Kidney (tissue), 14 donors: ENCODE results near the gene LCLAT1. TPM values are rescaled to one million over a fixed set of nuclear protein-coding genes. Genes with fewer than 3 reads are reported as not detected.

Experiments used
- DNase-seq, 5 donors: peaks; one replicate each; pipeline ENCODE4 v3.0.0-alpha.2; 2013 to 2020
- FAIRE-seq: peaks from 2 replicates; lab custom pipeline; 2012; peaks lifted over from hg19 to GRCh38; lab: Jason Lieb, UNC
- H3K27ac ChIP-seq, 2 donors: one replicate each; pipeline ENCODE4 v1.7.0; 2013; ENCODE audit warnings: low read depth in 2 of 2, low read length in 2 of 2, inconsistent platforms in 1 of 2
- H3K27me3 ChIP-seq: one replicate; pipeline ENCODE4 v1.7.1; 2013; ENCODE audit warnings: low read length, inconsistent platforms; ENCODE audit not compliant: control insufficient read depth, insufficient read depth
- H3K36me3 ChIP-seq, 3 donors: one replicate each; pipeline versions ENCODE4 v1.7.0 to v1.7.1; 2013; ENCODE audit warnings: low read length in 3 of 3, control low read depth in 1 of 3, inconsistent platforms in 1 of 3; ENCODE audit not compliant: insufficient read depth in 3 of 3, control insufficient read depth in 2 of 3
- H3K4me1 ChIP-seq, 3 donors: one replicate each; pipeline versions ENCODE4 v1.7.0 to v1.7.1; 2013; ENCODE audit warnings: low read length in 3 of 3, inconsistent platforms in 1 of 3, low read depth in 1 of 3; ENCODE audit not compliant: control insufficient read depth in 2 of 3, insufficient read depth in 2 of 3
- H3K4me3 ChIP-seq, 3 donors: one replicate each; pipeline versions ENCODE4 v1.7.0 to v1.8.1; 2013; ENCODE audit warnings: low read length in 3 of 3, control low read depth in 1 of 3, inconsistent platforms in 1 of 3
- H3K9ac ChIP-seq, 3 donors: one replicate each; pipeline versions ENCODE4 v1.7.0 to v1.7.1; 2013; ENCODE audit warnings: low read length in 3 of 3, control low read depth in 1 of 3, inconsistent platforms in 1 of 3
- H3K9me3 ChIP-seq, 3 donors: one replicate each; pipeline versions ENCODE4 v1.7.0 to v1.7.1; 2013; ENCODE audit warnings: low read length in 3 of 3, control low read depth in 1 of 3, inconsistent platforms in 1 of 3; ENCODE audit not compliant: control insufficient read depth in 2 of 3, insufficient read depth in 1 of 3
- intact Hi-C: fragments of 100-400 bp; cut with DNase I; formaldehyde crosslinking; loops from one replicate; pipeline ENCODE4 v1.11.1; 2022
- polyA plus RNA-seq: library from polyadenylated mRNA; stranded (reverse); fragments of 350-450 nt; fragmentation: Illumina TruSeq; extraction: RNeasy Lipid Tissue Mini Kit (QIAGEN cat#74804); gene quantifications from one replicate; pipeline ENCODE4 v1.2.3, GENCODE V29; 2014; ENCODE audit warnings: low read depth, low replicate concordance; ENCODE audit not compliant: insufficient read depth
- total RNA-seq: library from RNA; stranded (reverse); fragmentation: NEBNext Ultra II Directional; extraction: Animal tissue kit (Norgen Biotek cat#: 25700); gene quantifications from one replicate; pipeline ENCODE4 v1.2.1, GENCODE V29; 2021
- TF ChIP-seq, protein P1 (sequence below): IDR thresholded peaks from 3 replicates; pipeline ENCODE4 v1.5.1; 2012; ENCODE audit warnings: mild to moderate bottlenecking, moderate library complexity, borderline replicate concordance; ENCODE audit not compliant: insufficient read depth; ENCODE audit errors: extremely low read depth
- donor health status: control.
- donor health status: control.
- donor health status: control.
- donor health status: control.
- donor health status: control.
- donor health status: DM: yes; HTN: yes; CAD: no.
- donor health status: Normal renal cell carcinoma (clear cell type).

LCLAT1 gene
- total and polyA plus RNA-seq, 2 donors from 2014 or later: 5.6 to 19.4 TPM

DNA sequence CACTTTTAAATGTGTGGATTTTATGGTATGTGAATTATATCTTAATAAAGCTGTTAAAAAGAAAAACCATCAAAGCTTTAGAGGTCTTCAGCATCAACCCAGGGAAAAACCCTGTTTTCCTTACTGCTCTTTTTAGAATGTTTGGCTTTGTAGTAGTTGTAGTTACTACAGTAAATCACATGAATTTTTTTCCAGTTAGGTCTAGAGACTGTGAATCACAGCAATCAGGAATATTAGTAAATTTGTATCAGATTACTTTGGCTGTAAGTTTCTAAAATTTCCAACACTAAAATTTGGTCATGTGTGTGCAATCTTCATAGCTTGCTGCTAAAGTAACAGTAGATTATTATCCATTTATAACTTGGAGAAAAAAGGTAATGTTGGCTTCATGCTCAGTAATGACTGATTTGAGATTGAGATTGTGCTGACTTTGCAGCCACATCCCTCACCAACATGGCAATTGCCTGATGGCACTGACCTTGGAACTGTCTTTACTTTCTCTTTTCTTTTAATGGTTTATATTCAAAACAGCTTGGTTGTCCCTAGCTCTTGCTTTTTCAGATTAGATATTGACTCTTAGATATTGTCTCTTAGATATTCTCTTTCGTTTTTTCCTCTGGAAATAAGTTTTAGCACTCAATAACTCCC is 41.1 kb downstream of the LCLAT1 start:
- H3K27me3 ChIP-seq: no peaks in the 10 kb centered on the region
- TF ChIP-seq, protein P1, sequence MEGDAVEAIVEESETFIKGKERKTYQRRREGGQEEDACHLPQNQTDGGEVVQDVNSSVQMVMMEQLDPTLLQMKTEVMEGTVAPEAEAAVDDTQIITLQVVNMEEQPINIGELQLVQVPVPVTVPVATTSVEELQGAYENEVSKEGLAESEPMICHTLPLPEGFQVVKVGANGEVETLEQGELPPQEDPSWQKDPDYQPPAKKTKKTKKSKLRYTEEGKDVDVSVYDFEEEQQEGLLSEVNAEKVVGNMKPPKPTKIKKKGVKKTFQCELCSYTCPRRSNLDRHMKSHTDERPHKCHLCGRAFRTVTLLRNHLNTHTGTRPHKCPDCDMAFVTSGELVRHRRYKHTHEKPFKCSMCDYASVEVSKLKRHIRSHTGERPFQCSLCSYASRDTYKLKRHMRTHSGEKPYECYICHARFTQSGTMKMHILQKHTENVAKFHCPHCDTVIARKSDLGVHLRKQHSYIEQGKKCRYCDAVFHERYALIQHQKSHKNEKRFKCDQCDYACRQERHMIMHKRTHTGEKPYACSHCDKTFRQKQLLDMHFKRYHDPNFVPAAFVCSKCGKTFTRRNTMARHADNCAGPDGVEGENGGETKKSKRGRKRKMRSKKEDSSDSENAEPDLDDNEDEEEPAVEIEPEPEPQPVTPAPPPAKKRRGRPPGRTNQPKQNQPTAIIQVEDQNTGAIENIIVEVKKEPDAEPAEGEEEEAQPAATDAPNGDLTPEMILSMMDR: no peak
- H3K4me3 ChIP-seq: no peak overlapping the region
- no peak overlapping the region for H3K27ac ChIP-seq
- DNase-seq (peak in 1 of 5 donors; percentile 29), FAIRE-seq (no peak)
- intact Hi-C loops: no loop called here
- no peaks in the 10 kb centered on the region for H3K9me3 ChIP-seq
- peaks cover 6 to 20% (median 7%) of the 10 kb centered on the region in 3 donors for H3K4me1 ChIP-seq
- H3K9ac ChIP-seq: no peak overlapping the region
- H3K36me3 ChIP-seq: no peaks in the 10 kb centered on the region

DNA sequence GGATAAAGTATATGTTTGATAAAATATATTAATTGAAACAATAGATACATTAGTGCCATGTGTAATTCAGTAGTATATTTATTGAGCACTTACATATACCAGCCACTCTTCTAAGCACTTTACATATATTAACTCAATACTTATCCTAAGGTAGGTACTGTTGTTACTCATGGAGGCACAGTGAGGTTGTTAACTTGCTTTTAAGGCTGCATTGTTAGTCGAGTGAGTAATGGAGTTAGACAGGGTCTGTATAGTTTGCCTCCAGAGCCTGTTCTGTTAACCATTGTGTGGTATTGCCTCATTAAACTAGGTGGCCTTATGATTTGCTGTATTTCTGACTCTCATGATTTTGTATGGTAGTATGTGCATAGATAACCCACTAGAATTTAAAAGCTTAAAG is 44.2 kb downstream of the LCLAT1 start:
- H3K27ac ChIP-seq: no peak overlapping the region
- no peak for FAIRE-seq

DNA sequence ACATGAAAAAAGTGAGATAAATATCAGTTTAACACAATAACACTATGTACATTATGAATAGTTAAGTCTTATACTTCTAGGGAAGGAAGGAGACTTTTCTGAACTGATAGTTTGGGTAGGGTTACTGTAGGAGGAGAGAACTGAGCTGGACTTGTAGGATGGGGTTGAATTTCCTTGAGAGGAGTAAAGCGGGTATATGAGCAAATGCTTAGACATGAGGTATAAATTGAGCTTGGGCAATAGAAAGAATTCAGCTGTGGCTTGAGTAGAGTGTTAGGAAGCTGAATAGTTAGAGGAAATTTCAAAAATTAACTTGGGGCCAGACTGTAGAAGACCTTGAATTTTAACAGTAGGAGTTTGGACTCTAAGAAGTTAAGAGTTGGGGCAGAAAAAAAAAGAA is 45.1 kb downstream of the LCLAT1 start:
- Histone ChIP-seq H3K4me3 (no peak overlapping the region), H3K9ac (no peak overlapping the region), H3K27ac (no peak overlapping the region), H3K36me3 (no peaks in the 10 kb centered on the region), H3K4me1 (peaks cover 6 to 29% (median 7%) of the 10 kb centered on the region in 3 donors), H3K9me3 (no peaks in the 10 kb centered on the region), H3K27me3 (no peaks in the 10 kb centered on the region)
- DNase-seq: no peak
- FAIRE-seq: no peak
- TF ChIP-seq, protein P1: no peak
- intact Hi-C loops: no loop called here

More for the DNA sequence above, 44.2 kb downstream of the LCLAT1 start:
- DNase-seq: no peak
- no peaks in the 10 kb centered on the region for H3K36me3 ChIP-seq
- H3K9ac ChIP-seq: no peak overlapping the region
- H3K27me3 ChIP-seq: no peaks in the 10 kb centered on the region
- intact Hi-C loops: no loop called here
- no peaks in the 10 kb centered on the region for H3K9me3 ChIP-seq
- H3K4me1 ChIP-seq: peaks cover 6 to 24% (median 7%) of the 10 kb centered on the region in 3 donors
- H3K4me3 ChIP-seq: no peak overlapping the region
- TF ChIP-seq, protein P1: no peak

DNA sequence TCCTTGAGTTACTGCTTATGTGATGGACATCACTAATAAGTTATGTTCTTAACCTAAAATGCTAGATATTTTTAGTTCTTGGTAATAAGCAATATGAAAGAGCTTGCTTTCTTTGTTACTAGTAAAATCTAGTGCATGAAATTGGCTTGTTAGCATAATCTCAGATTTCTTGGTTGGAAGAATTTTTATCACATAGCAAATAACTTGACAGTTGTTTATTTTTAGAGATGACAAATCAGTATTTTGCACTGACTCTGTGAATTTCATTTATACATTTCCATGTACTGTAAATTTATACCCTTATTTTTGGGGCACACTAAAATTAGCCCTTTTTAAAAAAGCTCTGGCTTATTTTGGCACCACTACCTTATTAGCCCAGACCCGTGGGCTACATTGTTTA is 45.6 kb downstream of the LCLAT1 start:
- no peaks in the 10 kb centered on the region for H3K9me3 ChIP-seq

More for the DNA sequence above, 45.6 kb downstream of the LCLAT1 start:
- FAIRE-seq: no peak
- DNase-seq: no peak
- intact Hi-C loops: no loop called here
- H3K9ac ChIP-seq: no peak overlapping the region
- no peak overlapping the region for H3K4me3 ChIP-seq
- H3K27me3 ChIP-seq: no peaks in the 10 kb centered on the region
- H3K36me3 ChIP-seq: no peaks in the 10 kb centered on the region
- TF ChIP-seq, protein P1: no peak
- peaks cover 6 to 29% (median 7%) of the 10 kb centered on the region in 3 donors for H3K4me1 ChIP-seq
- no peak overlapping the region for H3K27ac ChIP-seq
